ENCODE data around the gene GPR17.

Gene GPR17

DNA sequence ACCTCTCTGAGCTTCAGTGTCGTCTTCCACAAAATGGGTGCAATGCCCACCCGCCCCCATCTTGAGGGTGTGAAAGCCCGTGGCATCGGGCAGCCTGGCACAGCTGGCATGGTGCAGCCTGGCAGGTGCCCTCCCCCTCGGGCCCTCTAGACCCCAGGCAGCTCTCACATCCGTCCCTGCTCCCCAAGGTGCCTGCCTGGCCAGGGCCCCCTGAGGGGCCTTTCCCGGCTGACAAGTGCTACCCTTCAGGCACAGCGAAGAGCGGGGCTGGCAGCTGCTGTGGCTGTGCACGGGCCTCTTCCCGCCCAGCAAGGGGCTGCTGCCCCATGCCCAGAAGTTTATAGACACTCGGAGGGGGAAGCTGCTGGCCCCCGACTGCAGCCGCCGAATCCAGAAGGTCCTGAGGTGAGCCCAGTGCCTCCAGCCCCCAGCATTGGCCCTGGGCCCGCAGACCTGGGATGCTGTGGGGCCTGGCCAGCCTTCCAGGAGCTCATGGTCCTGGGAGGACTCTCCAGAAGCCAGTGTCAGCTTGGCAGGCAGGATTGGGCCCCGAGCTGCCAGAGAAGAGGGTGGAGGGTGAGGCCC lies 13.9 kb upstream of the GPR17 start:
- no peaks in the 10 kb centered on the region for H3K9me3 Mint-ChIP-seq (ENCODE audit: low read depth)
- no peaks in the 10 kb centered on the region for H3K36me3 Mint-ChIP-seq
- no peak overlapping the region for H3K4me3 Mint-ChIP-seq
- H3K27me3 Mint-ChIP-seq: no peaks in the 10 kb centered on the region
- no peak overlapping the region for H3K27ac Mint-ChIP-seq
- peaks cover 31% of the 10 kb centered on the region for H3K4me1 Mint-ChIP-seq (ENCODE audit: low read depth)

GRCh38 chr2:127632592-127633489 lies 13.1 kb upstream of the GPR17 start:
- Mint-ChIP-seq H3K4me1 (ENCODE audit: low read depth) (peaks cover 34% of the 10 kb centered on the region), H3K9me3 (ENCODE audit: low read depth) (no peaks in the 10 kb centered on the region), H3K4me3 (no peak overlapping the region), H3K27ac (peak overlapping the region; percentile 72), H3K27me3 (no peaks in the 10 kb centered on the region), H3K36me3 (no peaks in the 10 kb centered on the region)

DNA sequence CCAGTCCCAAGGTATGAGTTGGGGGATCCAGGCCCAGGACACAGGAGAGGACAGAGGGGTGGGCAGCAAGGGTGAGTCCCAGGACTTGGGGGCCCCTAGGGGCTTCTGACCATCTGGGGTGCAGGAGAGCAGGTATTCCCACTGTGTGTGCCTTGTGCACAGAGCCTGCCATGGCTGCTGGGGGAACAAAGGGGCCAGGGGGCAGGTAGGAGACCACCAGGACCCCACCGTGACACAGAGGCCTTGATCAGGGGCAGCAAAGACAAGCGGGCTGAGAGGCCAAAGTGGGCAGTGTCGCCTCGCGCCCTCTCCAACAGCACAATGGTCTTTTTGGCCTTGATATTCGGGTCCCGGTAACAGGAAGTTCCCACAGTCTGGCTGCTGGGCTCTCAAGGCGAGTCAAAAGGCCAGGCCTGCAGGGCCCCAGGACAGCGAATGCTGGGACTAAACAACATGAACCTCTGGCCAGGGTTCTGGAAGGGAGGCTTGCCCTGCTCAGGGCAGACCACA lies 12.3 kb upstream of the GPR17 start:
- H3K27me3 Mint-ChIP-seq: no peaks in the 10 kb centered on the region
- peak overlapping the region; percentile 72 for H3K27ac Mint-ChIP-seq
- H3K4me1 Mint-ChIP-seq (ENCODE audit: low read depth): peaks cover 40% of the 10 kb centered on the region
- H3K36me3 Mint-ChIP-seq: no peaks in the 10 kb centered on the region
- H3K4me3 Mint-ChIP-seq: no peak overlapping the region
- no peaks in the 10 kb centered on the region for H3K9me3 Mint-ChIP-seq (ENCODE audit: low read depth)

GRCh38 chr2:127634066-127634617 lies 11.8 kb upstream of the GPR17 start:
- no peaks in the 10 kb centered on the region for H3K27me3 Mint-ChIP-seq
- H3K27ac Mint-ChIP-seq: peak overlapping the region; percentile 50
- H3K9me3 Mint-ChIP-seq (ENCODE audit: low read depth): no peaks in the 10 kb centered on the region
- H3K36me3 Mint-ChIP-seq: no peaks in the 10 kb centered on the region
- H3K4me1 Mint-ChIP-seq (ENCODE audit: low read depth): peaks cover 46% of the 10 kb centered on the region
- no peak overlapping the region for H3K4me3 Mint-ChIP-seq

DNA sequence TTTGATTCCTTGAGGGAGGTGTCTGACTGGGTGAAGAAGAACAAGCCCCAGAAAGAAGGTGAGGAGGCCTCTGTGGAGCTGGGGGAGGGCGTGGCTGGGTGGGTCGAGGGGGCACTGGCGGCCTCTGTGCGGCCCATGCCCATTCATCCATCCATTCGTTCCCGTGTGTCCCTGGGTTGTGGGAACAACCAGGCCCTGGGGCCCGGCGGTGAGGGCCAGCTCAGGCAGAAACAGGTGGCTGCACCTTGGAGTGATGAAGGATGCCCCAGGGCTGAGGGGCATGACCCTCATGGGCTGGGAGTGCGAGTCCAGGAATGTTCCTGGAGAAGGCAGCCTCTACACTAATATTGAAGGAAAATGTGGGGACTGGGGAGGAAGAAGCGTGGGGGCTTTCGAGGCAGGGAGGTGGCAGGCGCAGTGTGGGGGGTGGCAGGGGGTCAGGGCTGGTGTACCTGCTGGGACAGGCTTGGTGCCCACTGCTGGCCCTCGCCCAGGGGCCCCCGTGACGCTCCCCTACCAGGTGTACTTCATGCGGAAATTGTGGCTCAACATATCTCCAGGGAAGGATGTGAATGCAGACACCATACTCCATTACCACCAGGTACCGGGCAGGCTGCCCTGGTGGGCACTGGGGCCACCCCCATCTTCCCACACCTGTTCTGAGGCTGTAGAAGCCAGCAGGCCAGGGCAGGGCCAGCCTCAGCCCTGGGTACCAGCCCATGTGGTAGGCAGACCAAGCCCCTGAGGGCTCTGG lies 11.2 kb upstream of the GPR17 start:
- Mint-ChIP-seq H3K27ac (no peak overlapping the region), H3K4me1 (ENCODE audit: low read depth) (peaks cover 52% of the 10 kb centered on the region), H3K36me3 (no peaks in the 10 kb centered on the region), H3K27me3 (no peaks in the 10 kb centered on the region), H3K9me3 (ENCODE audit: low read depth) (no peaks in the 10 kb centered on the region), H3K4me3 (no peak overlapping the region)

DNA sequence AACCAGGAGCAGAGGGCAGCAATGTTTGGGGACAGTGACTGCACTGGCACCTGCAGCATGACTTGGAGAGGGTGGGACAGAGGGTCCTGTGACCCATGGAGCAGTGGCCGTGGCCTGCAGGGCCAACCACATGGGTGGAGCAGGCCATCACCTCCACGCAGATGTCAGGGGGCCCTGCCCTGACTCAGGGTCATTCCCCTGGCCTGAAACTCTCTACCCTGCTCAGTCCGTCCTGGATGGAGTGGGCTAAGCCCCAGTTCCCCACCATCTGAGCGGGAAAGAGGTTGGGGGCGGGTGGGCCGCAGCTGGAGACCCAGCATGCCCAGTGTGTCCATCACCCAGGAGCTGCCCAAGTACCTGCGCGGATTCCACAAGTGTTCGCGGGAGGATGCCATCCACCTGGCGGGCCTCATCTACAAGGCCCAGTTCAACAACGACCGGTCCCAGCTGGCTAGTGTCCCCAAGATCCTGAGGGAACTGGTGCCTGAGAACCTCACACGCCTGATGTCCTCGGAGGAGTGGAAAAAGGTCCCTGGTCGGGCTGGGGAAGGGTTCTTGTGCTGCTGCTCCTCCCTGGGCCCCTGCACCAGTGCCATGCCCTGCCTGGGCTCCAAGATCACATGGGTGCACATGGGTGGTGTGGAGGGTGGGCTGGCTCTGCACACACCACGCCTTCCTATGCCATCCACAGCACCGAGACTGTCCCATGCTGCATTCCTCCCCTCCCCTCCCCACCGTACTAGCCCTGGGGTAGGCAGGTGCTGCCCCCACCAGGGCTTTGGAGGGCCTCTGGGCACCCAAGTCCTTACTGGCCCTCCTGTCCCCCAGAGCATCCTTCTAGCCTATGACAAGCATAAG lies 10.3 kb upstream of the GPR17 start:
- no peak overlapping the region for H3K27ac Mint-ChIP-seq
- H3K4me1 Mint-ChIP-seq (ENCODE audit: low read depth): peaks cover 52% of the 10 kb centered on the region
- no peaks in the 10 kb centered on the region for H3K9me3 Mint-ChIP-seq (ENCODE audit: low read depth)
- H3K4me3 Mint-ChIP-seq: no peak overlapping the region
- no peaks in the 10 kb centered on the region for H3K27me3 Mint-ChIP-seq
- H3K36me3 Mint-ChIP-seq: no peaks in the 10 kb centered on the region

- Mint-ChIP-seq H3K9me3 (ENCODE audit: low read depth) (no peaks in the 10 kb centered on the region), H3K4me3 (no peak overlapping the region), H3K4me1 (ENCODE audit: low read depth) (peaks cover 53% of the 10 kb centered on the region), H3K27ac (peak overlapping the region; percentile 72), H3K27me3 (no peaks in the 10 kb centered on the region), H3K36me3 (no peaks in the 10 kb centered on the region)
Measured at GRCh38 chr2:127636248-127637235, 9.4 kb upstream of the GPR17 start.

- no peak overlapping the region for H3K4me3 Mint-ChIP-seq
- no peak overlapping the region for H3K27ac Mint-ChIP-seq
- H3K9me3 Mint-ChIP-seq (ENCODE audit: low read depth): no peaks in the 10 kb centered on the region
- peaks cover 54% of the 10 kb centered on the region for H3K4me1 Mint-ChIP-seq (ENCODE audit: low read depth)
- H3K27me3 Mint-ChIP-seq: no peaks in the 10 kb centered on the region
- no peaks in the 10 kb centered on the region for H3K36me3 Mint-ChIP-seq
Measured at GRCh38 chr2:127637236-127637630, 8.7 kb upstream of the GPR17 start.

- peak overlapping the region; percentile 73 for H3K27ac Mint-ChIP-seq
- H3K9me3 Mint-ChIP-seq (ENCODE audit: low read depth): no peaks in the 10 kb centered on the region
- peaks cover 54% of the 10 kb centered on the region for H3K4me1 Mint-ChIP-seq (ENCODE audit: low read depth)
- H3K4me3 Mint-ChIP-seq: peak overlapping the region; percentile 53
- no peaks in the 10 kb centered on the region for H3K36me3 Mint-ChIP-seq
- H3K27me3 Mint-ChIP-seq: no peaks in the 10 kb centered on the region
Measured at GRCh38 chr2:127637725-127638252, 8.2 kb upstream of the GPR17 start.

DNA sequence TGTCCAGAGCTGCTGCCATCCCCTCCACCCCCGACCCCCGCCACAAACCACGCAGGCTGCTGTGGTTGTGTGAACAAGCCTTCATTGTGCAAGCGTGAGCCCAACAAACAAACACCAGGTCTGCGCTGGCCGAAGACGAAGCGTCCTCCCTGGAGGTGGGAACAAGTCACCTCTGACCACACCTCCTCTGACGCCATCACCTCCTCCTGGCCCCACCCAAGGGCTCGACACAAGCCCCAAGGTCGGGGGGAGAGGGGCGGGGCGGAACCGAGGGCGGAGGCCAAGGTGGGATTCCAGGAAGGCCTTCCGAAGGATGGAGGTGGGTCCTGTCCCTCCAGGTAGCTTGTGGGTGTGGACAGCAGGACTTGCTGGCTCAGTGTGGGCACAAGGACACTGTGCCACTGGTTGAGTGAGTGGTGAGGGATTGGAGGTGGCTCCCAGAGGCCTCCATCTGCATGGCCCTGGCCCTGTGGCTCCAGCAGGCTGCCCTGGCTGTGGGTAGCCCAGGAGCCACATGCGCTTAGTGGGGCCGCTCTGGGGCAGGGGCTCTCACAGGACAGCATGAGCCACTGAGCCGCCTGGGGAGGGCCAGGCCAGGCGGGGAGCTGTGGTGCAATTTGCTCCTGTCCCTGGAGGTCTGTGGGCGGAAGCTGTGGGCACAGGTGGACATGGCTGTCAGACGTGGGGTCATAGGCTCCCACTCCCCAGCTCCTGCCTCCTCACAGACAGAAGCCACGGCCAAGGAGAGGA lies 7.4 kb upstream of the GPR17 start:
- H3K27ac Mint-ChIP-seq: peak overlapping the region; percentile 73
- peaks cover 53% of the 10 kb centered on the region for H3K4me1 Mint-ChIP-seq (ENCODE audit: low read depth)
- peak overlapping the region; percentile 10 for H3K4me3 Mint-ChIP-seq
- H3K9me3 Mint-ChIP-seq (ENCODE audit: low read depth): no peaks in the 10 kb centered on the region
- no peaks in the 10 kb centered on the region for H3K27me3 Mint-ChIP-seq
- H3K36me3 Mint-ChIP-seq: no peaks in the 10 kb centered on the region

DNA sequence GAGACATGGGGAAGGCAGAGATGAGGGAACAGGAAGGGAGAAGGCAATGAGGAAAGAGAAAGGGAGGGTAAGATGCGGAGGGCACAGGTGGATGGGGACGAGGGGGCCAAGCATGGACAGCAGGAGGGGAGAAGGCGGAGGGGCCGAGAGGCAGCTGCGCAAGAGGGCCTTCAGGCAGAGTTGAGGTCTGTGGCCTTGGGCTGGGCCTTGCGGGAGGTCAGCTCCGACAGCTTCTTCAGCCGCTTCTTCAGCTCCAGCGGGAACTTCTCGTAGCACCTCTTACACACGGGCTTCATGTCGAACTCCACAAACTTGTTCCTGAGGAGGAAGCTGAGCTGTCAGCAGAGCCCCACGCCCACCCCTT lies 6.9 kb upstream of the GPR17 start:
- Mint-ChIP-seq H3K27me3 (no peaks in the 10 kb centered on the region), H3K9me3 (ENCODE audit: low read depth) (no peaks in the 10 kb centered on the region), H3K27ac (peak overlapping the region; percentile 61), H3K36me3 (no peaks in the 10 kb centered on the region), H3K4me3 (peak overlapping the region; percentile 10), H3K4me1 (ENCODE audit: low read depth) (peaks cover 51% of the 10 kb centered on the region)

- no peaks in the 10 kb centered on the region for H3K27me3 Mint-ChIP-seq
- no peaks in the 10 kb centered on the region for H3K9me3 Mint-ChIP-seq (ENCODE audit: low read depth)
- H3K4me1 Mint-ChIP-seq (ENCODE audit: low read depth): peaks cover 47% of the 10 kb centered on the region
- peak overlapping the region; percentile 66 for H3K4me3 Mint-ChIP-seq
- H3K36me3 Mint-ChIP-seq: no peaks in the 10 kb centered on the region
- peak overlapping the region; percentile 75 for H3K27ac Mint-ChIP-seq
Measured at GRCh38 chr2:127640082-127641072, 5.6 kb upstream of the GPR17 start.

All from activated naive CD8-positive, alpha-beta T cell (primary cell).